LNCaP clone FGC (cell line): ENCODE measurements around the gene C16orf89.
"Not testable (repeated sequence)": the region's sequence is repeated elsewhere in the genome, so short reads cannot be mapped to it uniquely, and the experiment has no call there.

Source experiments
- DNase-seq: peaks from one replicate; pipeline ENCODE4 v3.0.0-alpha.2; 2011; ENCODE audit warnings: low read depth
- H3K4me3 ChIP-seq: 2 replicates; pipeline ENCODE4 v1.5.1; 2011; ENCODE audit warnings: mild to moderate bottlenecking, low read depth, low read length, control low read depth
- CTCF ChIP-seq: IDR thresholded peaks from 2 replicates; pipeline ENCODE4 v1.5.1; 2012; ENCODE audit warnings: mild to moderate bottlenecking; ENCODE audit not compliant: control insufficient read depth, insufficient read depth; ENCODE audit errors: extremely low read depth

C16orf89 gene

GRCh38 chr16:5077304-5077703 lies 11.5 kb upstream of the C16orf89 start:
- no peak for DNase-seq
- H3K4me3 ChIP-seq: no peak overlapping the region
- TF ChIP-seq CTCF: no peak

DNA sequence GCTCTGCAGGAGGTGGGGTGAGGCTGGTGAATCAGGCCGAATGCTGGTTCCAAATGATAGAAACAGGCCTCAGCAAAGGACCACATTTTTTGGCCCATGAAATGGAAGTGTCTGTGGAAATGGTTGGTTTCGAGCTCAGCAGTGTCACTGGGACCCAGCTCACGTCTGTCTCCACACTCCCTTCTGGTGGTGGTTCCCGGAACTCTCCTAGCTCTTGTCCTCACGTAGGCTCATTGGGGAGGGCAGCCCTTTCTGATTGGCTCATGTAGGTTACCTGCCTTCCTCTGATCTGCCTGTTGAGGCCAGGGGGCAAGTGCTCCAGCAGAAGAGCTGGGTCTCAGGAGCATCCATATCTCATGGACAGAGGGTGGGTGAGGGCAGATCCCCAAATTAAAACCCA lies 9.9 kb upstream of the C16orf89 start:
- TF ChIP-seq CTCF: no peak
- DNase-seq: no peak
- no peak overlapping the region for H3K4me3 ChIP-seq

- DNase-seq, H3K4me3 ChIP-seq: not testable (repeated sequence)
Observed at GRCh38 chr16:5073771-5074170, 8.0 kb upstream of the C16orf89 start.

- DNase-seq: no peak
- no peak for TF ChIP-seq CTCF
- H3K4me3 ChIP-seq: peak overlapping the region; percentile 76; the same call in 1 of the 2 replicates
Observed at GRCh38 chr16:5073279-5073629, 7.5 kb upstream of the C16orf89 start.

DNA sequence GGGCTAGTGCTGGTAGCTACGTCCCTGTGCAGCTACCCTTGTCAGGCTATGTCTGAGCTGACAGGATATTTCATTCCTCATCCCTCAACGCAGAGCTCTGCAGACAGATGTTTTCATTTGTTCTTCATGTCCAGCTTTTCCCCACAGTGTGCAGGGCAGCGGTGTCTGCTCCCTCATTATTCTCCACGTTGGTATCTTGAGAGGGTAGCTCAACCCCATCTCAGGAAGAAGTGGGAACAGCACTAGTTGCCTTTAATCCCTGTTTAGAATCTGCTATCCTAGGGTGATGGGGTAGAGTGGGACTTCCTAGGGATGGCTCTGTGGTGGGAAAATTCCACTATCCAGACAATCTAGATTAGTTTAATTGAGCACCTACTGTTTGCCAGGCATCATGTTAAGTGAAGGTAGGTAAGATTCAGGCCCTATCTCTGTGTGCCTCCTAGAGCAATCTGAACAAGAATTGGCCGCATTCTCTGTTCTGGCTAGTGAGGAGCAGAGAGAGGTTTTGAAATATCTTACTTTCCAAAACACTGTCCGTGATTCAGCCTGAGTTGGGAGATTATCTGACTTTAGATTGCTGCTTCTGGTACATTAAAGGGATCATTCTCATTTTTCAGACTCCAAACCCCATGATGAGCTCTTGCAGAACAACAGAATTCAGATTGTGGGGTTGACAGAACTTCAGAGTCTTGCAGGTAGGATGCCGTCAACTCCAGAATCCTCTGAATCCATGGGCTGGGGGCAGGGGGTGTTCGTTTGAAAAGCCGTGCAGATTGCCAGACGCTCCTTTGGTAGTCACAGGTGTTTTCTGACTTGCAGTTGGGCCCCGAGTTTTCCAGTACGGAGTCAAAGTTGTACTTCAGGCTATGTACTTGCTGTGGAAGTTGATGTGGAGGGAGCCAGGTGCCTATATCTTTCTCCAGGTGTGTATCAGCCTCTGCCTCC lies 6.8 kb upstream of the C16orf89 start:
- H3K4me3 ChIP-seq: peak overlapping the region; percentile 76
- no peak for DNase-seq
- TF ChIP-seq CTCF: no peak

- TF ChIP-seq CTCF: no peak
- H3K4me3 ChIP-seq: peak within 1 kb of the TSS; percentile 76
- peak; percentile 40 for DNase-seq
Observed at GRCh38 chr16:5071681-5072333, 6.1 kb upstream of the C16orf89 start, which contains the start of gene ALG1. Gene ALG1, plus strand, starts transcription at chr16:5071843. Its CDS starts 7 bp downstream, at chr16:5071850.

DNA sequence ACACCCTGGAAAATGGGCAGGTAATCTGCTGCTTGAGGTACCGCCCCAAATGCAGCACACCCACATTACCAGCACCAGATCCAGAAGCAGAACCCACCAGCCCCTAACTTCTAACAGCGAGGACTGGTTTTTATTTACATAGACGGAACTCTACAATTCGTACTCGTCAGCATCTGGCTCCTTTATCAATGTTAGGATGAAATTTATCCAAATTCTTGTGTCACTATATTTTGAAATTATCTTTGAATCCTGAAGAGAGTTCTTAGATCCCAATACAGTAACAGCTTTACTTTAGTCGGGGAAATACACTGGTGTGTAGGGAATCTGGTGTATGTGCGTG lies 5.6 kb upstream of the C16orf89 start:
- no peak for DNase-seq
- no peak for TF ChIP-seq CTCF

More for the DNA sequence above, 5.6 kb upstream of the C16orf89 start:
- H3K4me3 ChIP-seq: peak overlapping the region; percentile 76
